DOHH2 (cell line): Measurements from ENCODE around the gene PRMT2.

ENCODE experiments used
- EZH2phosphoT487 ChIP-seq: fragments of 200-600 bp; sonication (generic); IDR thresholded peaks from 2 replicates; pipeline ENCODE4 v1.6.1; 2017; ENCODE audit warnings: borderline replicate concordance, mild to moderate bottlenecking, antibody characterized with exemption, low read length, moderate library complexity, mixed read lengths
- TF ChIP-seq, protein P1 (sequence below): fragments of 200-600 bp; sonication (generic); IDR thresholded peaks from one replicate; pipeline ENCODE4 v1.5.1; 2014; ENCODE audit warnings: antibody characterized with exemption, mild to moderate bottlenecking, low read depth, low read length; ENCODE audit not compliant: poor library complexity, severe bottlenecking

DNA sequence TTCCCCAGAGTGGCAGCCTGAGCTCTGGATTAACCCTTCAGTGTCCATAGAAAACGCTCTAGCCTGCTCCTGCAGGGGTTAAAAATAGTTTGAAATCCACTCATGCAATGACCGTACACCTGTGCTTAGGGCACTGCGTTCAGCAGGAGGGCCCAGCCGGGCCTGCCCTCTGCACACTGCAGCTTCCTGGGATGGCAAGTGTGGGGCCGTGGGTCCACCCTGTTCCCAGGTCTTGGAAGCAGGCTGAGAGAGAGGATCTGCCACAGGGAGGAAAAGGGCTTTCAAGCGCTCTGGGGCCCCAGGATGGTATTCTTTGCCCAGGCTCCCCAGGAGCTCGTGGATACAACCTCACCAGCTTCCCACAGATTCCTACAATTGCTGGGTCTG is 29.1 kb upstream of the PRMT2 start:
- TF ChIP-seq, protein P1, sequence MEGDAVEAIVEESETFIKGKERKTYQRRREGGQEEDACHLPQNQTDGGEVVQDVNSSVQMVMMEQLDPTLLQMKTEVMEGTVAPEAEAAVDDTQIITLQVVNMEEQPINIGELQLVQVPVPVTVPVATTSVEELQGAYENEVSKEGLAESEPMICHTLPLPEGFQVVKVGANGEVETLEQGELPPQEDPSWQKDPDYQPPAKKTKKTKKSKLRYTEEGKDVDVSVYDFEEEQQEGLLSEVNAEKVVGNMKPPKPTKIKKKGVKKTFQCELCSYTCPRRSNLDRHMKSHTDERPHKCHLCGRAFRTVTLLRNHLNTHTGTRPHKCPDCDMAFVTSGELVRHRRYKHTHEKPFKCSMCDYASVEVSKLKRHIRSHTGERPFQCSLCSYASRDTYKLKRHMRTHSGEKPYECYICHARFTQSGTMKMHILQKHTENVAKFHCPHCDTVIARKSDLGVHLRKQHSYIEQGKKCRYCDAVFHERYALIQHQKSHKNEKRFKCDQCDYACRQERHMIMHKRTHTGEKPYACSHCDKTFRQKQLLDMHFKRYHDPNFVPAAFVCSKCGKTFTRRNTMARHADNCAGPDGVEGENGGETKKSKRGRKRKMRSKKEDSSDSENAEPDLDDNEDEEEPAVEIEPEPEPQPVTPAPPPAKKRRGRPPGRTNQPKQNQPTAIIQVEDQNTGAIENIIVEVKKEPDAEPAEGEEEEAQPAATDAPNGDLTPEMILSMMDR = no peak
- no peak for TF ChIP-seq EZH2phosphoT487
